Panc1 (cell line): ENCODE results near the gene BRD3OS. TPM values are rescaled to one million over a fixed set of nuclear protein-coding genes. Genes with fewer than 3 reads are reported as not detected.

Source experiments
- ATAC-seq: fragments of 200-7000 bp; cut with Tn5 transposase; 2 replicates; pipeline ENCODE4 v1.9.1; 2020; ENCODE audit warnings: mild to moderate bottlenecking, moderate library complexity
- BruUV-seq: library from RNA; stranded (reverse); fragments of 400-500 nt; replicated peaks from 2 replicates; lab custom pipeline; 2021; lab: Mats Ljungman, UMichigan
- CTCF ChIA-PET: fragments of 300-600 bp; sonication (Branson Sonifier 250); formaldehyde crosslinking; loops from one replicate; lab custom pipeline; 2022; ENCODE audit warnings: antibody characterized with exemption; lab: Charles Lee
- POLR2A ChIA-PET: fragments of 300-600 bp; sonication (Branson Sonifier 250); formaldehyde crosslinking; loops from one replicate; lab custom pipeline; 2022; ENCODE audit warnings: antibody characterized with exemption; lab: Charles Lee
- DNase-seq: peaks from one replicate; pipeline ENCODE4 v3.0.0-alpha.2; 2010; ENCODE audit warnings: low read depth, low spot score
- H3K27ac ChIP-seq: 2 replicates; pipeline ENCODE4 v1.5.1; 2011; ENCODE audit warnings: mild to moderate bottlenecking, low read length, inconsistent platforms
- H3K27me3 ChIP-seq: fragments of 200-500 bp; sonication (Bioruptor generic); 2 replicates; pipeline ENCODE4 v1.6.0; 2014; ENCODE audit warnings: low read length, inconsistent platforms; ENCODE audit not compliant: control insufficient read depth, insufficient read depth
- H3K36me3 ChIP-seq: fragments of 200-500 bp; sonication (Bioruptor generic); 2 replicates; pipeline ENCODE4 v1.5.1; 2014; ENCODE audit warnings: inconsistent platforms, mild to moderate bottlenecking, low read length, moderate library complexity; ENCODE audit not compliant: control insufficient read depth, insufficient read depth
- H3K4me1 ChIP-seq: 2 replicates; pipeline ENCODE4 v1.5.1; 2011; ENCODE audit warnings: inconsistent platforms, mild to moderate bottlenecking, low read length, moderate library complexity; ENCODE audit not compliant: control insufficient read depth, insufficient read depth
- H3K4me3 ChIP-seq, 2 experiments: 2 replicates each; pipeline ENCODE4 v1.5.1; 2011 to 2012; ENCODE audit warnings: low read depth in 2 of 2, low read length in 2 of 2, mild to moderate bottlenecking in 2 of 2, inconsistent platforms in 1 of 2, moderate library complexity in 1 of 2
- H3K9me3 ChIP-seq: fragments of 200-500 bp; sonication (Bioruptor generic); 2 replicates; pipeline ENCODE4 v1.5.1; 2014; ENCODE audit warnings: low read depth, mild to moderate bottlenecking, inconsistent platforms, low read length, moderate library complexity; ENCODE audit not compliant: control insufficient read depth, insufficient read depth
- CTCF ChIP-seq: fragments of 450-650 bp; IDR thresholded peaks from 2 replicates; pipeline ENCODE4 v1.5.1; 2017; ENCODE audit warnings: mild to moderate bottlenecking
- POLR2AphosphoS5 ChIP-seq: IDR thresholded peaks from 2 replicates; pipeline ENCODE4 v1.6.1; 2012; ENCODE audit warnings: mild to moderate bottlenecking, low read depth, low read length, moderate library complexity
- SIN3A ChIP-seq: IDR thresholded peaks from 2 replicates; pipeline ENCODE4 v1.6.1; 2012; ENCODE audit warnings: low read depth, mild to moderate bottlenecking, low read length, moderate library complexity, borderline replicate concordance; ENCODE audit not compliant: insufficient read depth
- TCF7L2 ChIP-seq: IDR thresholded peaks from 2 replicates; pipeline ENCODE4 v1.6.1; 2011; ENCODE audit warnings: mild to moderate bottlenecking, low read depth, low read length, inconsistent platforms
- in situ Hi-C: cut with HindIII; loops from 2 replicates; pipeline ENCODE4 v1.10.0; 2016; ENCODE audit warnings: low sequenced_read_pairs, low pct_unique_long_range_greater_than_20kb
- intact Hi-C: fragments of 100-400 bp; cut with micrococcal nuclease; formaldehyde crosslinking; loops from one replicate; pipeline ENCODE4 v1.10.0; 2022; ENCODE audit not compliant: unreplicated experiment
- total RNA-seq: library from RNA; stranded (reverse); gene quantifications from one replicate; pipeline ENCODE4 v1.2.1, GENCODE V29; 2021; ENCODE audit not compliant: unreplicated experiment
- TF ChIP-seq, protein P1 (sequence below), 2 experiments: IDR thresholded peaks; 2 replicates each; pipeline ENCODE4 v1.6.1; 2011 to 2012; ENCODE audit warnings: low read depth in 2 of 2, control low read depth in 1 of 2, low read length in 1 of 2, mild to moderate bottlenecking in 1 of 2, moderate library complexity in 1 of 2; ENCODE audit not compliant: insufficient read depth in 1 of 2

The BRD3OS gene
- total RNA-seq, 1 experiment from 2014 or later, result 22.1 TPM

- DNase-seq (no peak), ATAC-seq (no peak)
- TF ChIP-seq CTCF (no peak), SIN3A (no peak), TCF7L2 (no peak), POLR2AphosphoS5 (no peak)
- TF ChIP-seq, protein P1, sequence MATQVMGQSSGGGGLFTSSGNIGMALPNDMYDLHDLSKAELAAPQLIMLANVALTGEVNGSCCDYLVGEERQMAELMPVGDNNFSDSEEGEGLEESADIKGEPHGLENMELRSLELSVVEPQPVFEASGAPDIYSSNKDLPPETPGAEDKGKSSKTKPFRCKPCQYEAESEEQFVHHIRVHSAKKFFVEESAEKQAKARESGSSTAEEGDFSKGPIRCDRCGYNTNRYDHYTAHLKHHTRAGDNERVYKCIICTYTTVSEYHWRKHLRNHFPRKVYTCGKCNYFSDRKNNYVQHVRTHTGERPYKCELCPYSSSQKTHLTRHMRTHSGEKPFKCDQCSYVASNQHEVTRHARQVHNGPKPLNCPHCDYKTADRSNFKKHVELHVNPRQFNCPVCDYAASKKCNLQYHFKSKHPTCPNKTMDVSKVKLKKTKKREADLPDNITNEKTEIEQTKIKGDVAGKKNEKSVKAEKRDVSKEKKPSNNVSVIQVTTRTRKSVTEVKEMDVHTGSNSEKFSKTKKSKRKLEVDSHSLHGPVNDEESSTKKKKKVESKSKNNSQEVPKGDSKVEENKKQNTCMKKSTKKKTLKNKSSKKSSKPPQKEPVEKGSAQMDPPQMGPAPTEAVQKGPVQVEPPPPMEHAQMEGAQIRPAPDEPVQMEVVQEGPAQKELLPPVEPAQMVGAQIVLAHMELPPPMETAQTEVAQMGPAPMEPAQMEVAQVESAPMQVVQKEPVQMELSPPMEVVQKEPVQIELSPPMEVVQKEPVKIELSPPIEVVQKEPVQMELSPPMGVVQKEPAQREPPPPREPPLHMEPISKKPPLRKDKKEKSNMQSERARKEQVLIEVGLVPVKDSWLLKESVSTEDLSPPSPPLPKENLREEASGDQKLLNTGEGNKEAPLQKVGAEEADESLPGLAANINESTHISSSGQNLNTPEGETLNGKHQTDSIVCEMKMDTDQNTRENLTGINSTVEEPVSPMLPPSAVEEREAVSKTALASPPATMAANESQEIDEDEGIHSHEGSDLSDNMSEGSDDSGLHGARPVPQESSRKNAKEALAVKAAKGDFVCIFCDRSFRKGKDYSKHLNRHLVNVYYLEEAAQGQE (IDR thresholded peaks at IDR 0.05; ENCODE audit: insufficient read depth in 1 of 2, low read depth in 2 of 2, low read length in 1 of 2), result no peak
- intact Hi-C loops, result no loop called here
- no peaks in the 10 kb centered on the region for H3K4me1 ChIP-seq
- in situ Hi-C loops, result no loop called here
- CTCF ChIA-PET, result no interaction called here
- no peak overlapping the region for H3K27ac ChIP-seq
- no peaks in the 10 kb centered on the region for H3K36me3 ChIP-seq
- POLR2A ChIA-PET, result no interaction called here
- BruUV-seq, result no TSS peak
- no peak overlapping the region for H3K4me3 ChIP-seq
- H3K9me3 ChIP-seq, result no peaks in the 10 kb centered on the region
- H3K27me3 ChIP-seq, result no peaks in the 10 kb centered on the region
Observed at GRCh38 chr9:134045841-134046544, 20.7 kb downstream of the BRD3OS start.

GRCh38 chr9:134046894-134047681 lies 21.8 kb downstream of the BRD3OS start:
- H3K27me3 ChIP-seq, result no peaks in the 10 kb centered on the region
- intact Hi-C loops, result no loop called here
- in situ Hi-C loops, result no loop called here
- no peaks in the 10 kb centered on the region for H3K9me3 ChIP-seq
- CTCF ChIA-PET, result interaction anchor here (0.7 kb wide), 1 partner anchor 861 kb away, joined by 9 read pairs; no protein-coding TSS in a partner anchor
- DNase-seq (no peak), ATAC-seq (no peak)
- POLR2A ChIA-PET, result no interaction called here
- TF ChIP-seq CTCF, result no peak
- TF ChIP-seq, protein P1 (IDR thresholded peaks at IDR 0.05; ENCODE audit: insufficient read depth in 1 of 2, low read depth in 2 of 2, low read length in 1 of 2), result no peak
- TF ChIP-seq SIN3A, result no peak
- H3K4me3 ChIP-seq, result no peak overlapping the region
- no TSS peak for BruUV-seq
- H3K27ac ChIP-seq, result no peak overlapping the region
- H3K4me1 ChIP-seq, result no peaks in the 10 kb centered on the region
- no peaks in the 10 kb centered on the region for H3K36me3 ChIP-seq
